GM06990 (cell line): Measurements from ENCODE around the gene HOXA13.

Experiments
- DNase-seq: peaks from one replicate; pipeline ENCODE4 v3.0.0-alpha.2; 2011; ENCODE audit not compliant: insufficient read length; ENCODE audit errors: extremely low read depth
- H3K27me3 ChIP-seq: replicated peaks from 2 replicates; pipeline ENCODE4 v1.6.0; 2011; ENCODE audit warnings: low read length; ENCODE audit not compliant: control insufficient read depth, insufficient read depth
- H3K36me3 ChIP-seq: 2 replicates; pipeline ENCODE4 v1.5.1; 2011; ENCODE audit warnings: low read length; ENCODE audit not compliant: control insufficient read depth, insufficient read depth
- H3K4me3 ChIP-seq: replicated peaks from 2 replicates; pipeline ENCODE4 v1.5.1; 2011; ENCODE audit warnings: low read depth, mild to moderate bottlenecking, control low read depth, low read length
- CTCF ChIP-seq: IDR thresholded peaks from 2 replicates; pipeline ENCODE4 v1.5.1; 2011; ENCODE audit warnings: low read length, control low read depth, mild to moderate bottlenecking, inconsistent platforms; ENCODE audit not compliant: insufficient read depth, poor library complexity, severe bottlenecking

HOXA13 gene

GRCh38 chr7:27221201-27221797 is 21.4 kb upstream of the HOXA13 start:
- no peak overlapping the region for H3K4me3 ChIP-seq
- H3K36me3 ChIP-seq = no peaks in the 10 kb centered on the region
- no peak for TF ChIP-seq CTCF
- peaks cover 2% of the 10 kb centered on the region; the same call in 1 of the 2 replicates for H3K27me3 ChIP-seq
- DNase-seq = no peak

DNA sequence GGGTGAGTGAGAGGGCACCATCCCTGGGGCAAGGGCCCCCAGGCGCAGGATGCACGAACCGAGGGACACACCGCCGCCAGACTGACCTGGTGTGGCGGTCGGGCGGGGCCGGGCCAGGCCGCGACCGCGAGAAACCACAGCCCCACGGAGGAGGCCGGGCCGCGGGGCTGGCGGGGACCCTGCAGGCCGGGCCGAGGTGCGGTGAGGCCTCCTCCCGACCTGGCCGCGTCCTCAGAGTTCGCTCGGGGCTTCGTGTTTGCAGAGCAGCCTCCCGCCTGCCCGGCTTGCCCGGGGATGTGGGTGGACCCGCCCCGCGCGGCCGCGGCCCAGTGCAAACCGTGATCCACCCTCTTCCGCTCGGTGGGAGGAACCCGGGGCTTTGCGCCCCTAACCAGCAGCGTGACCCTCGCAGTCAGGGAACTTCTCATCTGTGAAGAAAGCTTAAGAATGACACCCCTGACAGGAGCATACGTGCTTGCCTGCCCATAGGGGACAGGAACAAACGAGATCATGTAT is 20.6 kb upstream of the HOXA13 start:
- Histone ChIP-seq H3K27me3 (peaks cover 2% of the 10 kb centered on the region; the same call in 1 of the 2 replicates), H3K36me3 (no peaks in the 10 kb centered on the region), H3K4me3 (no peak overlapping the region)
- TF ChIP-seq CTCF = no peak
- no peak for DNase-seq

DNA sequence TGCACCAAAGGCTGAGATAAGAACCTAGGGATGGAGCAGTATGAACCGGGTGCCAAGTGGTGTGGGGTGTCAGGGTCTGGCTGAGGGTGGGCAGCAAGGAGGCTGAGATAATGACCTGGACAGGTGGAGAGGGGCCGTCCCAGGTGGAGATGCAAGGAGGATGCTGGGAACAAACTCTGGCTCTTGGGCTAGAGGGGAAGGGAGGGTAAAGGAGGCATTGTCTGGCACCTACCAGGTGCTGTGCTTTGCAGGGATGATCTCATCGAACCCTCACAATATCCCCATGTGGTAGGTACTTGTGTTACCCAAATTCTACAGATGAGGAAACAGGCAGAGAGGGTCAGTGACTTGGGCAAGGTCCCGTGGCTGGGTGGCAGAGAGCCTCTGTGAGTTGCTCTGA is 19.9 kb upstream of the HOXA13 start:
- Histone ChIP-seq H3K27me3 (peaks cover 2% of the 10 kb centered on the region; the same call in 1 of the 2 replicates), H3K36me3 (no peaks in the 10 kb centered on the region), H3K4me3 (no peak overlapping the region)
- TF ChIP-seq CTCF = no peak
- no peak for DNase-seq

- Histone ChIP-seq H3K36me3 (no peaks in the 10 kb centered on the region), H3K4me3 (no peak overlapping the region), H3K27me3 (peaks cover 2% of the 10 kb centered on the region)
- no peak for TF ChIP-seq CTCF
- no peak for DNase-seq
These were observed 18.1 kb upstream of the HOXA13 start for GRCh38 chr7:27217951-27218350.

DNA sequence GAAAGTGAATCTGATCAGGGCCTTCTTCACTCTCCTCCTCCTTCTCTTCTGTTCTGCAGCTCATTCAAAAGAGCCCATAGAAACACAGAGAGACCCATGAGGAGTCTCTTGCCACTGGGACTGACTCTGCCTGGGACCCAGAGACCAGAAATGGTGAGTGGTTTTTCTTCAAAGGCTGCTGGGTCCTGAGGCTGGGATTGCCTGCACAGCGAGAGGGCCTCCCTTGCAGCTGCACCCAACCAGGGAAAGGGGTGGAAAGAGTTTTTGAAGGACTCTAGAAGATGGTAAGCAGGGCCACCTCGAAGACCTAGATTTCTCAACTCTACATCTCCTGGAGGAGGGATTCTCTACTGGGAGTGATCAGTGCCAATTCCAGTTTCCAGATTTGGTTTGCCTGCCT is 15.5 kb upstream of the HOXA13 start:
- H3K4me3 ChIP-seq = no peak overlapping the region
- DNase-seq = no peak
- TF ChIP-seq CTCF = no peak
- H3K27me3 ChIP-seq = no peaks in the 10 kb centered on the region; the same call in none of the 2 replicates
- H3K36me3 ChIP-seq = no peaks in the 10 kb centered on the region
